Measurements from ENCODE around the gene KCNIP1.

- TF ChIP-seq, protein P1, sequence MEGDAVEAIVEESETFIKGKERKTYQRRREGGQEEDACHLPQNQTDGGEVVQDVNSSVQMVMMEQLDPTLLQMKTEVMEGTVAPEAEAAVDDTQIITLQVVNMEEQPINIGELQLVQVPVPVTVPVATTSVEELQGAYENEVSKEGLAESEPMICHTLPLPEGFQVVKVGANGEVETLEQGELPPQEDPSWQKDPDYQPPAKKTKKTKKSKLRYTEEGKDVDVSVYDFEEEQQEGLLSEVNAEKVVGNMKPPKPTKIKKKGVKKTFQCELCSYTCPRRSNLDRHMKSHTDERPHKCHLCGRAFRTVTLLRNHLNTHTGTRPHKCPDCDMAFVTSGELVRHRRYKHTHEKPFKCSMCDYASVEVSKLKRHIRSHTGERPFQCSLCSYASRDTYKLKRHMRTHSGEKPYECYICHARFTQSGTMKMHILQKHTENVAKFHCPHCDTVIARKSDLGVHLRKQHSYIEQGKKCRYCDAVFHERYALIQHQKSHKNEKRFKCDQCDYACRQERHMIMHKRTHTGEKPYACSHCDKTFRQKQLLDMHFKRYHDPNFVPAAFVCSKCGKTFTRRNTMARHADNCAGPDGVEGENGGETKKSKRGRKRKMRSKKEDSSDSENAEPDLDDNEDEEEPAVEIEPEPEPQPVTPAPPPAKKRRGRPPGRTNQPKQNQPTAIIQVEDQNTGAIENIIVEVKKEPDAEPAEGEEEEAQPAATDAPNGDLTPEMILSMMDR (IDR thresholded peaks at IDR 0.05; ENCODE audit: insufficient read depth, low read length, poor library complexity, severe bottlenecking), result no peak
- TF ChIP-seq EZH2phosphoT487 (conservative IDR thresholded peaks at IDR 0.05; ENCODE audit: low read length), result no peak
Observed at GRCh38 chr5:170774831-170775230, 271.0 kb downstream of the KCNIP1 start.

Data from SU-DHL-6 (cell line).